Fibroblast of skin of left biceps (primary cell): Measurements from ENCODE around the gene EEF2K.

Experiments
- DNase-seq, 2 experiments: peaks; one replicate each; pipeline ENCODE4 v3.0.0-alpha.2; 2013; ENCODE audit warnings: low read depth in 2 of 2

EEF2K gene

DNA sequence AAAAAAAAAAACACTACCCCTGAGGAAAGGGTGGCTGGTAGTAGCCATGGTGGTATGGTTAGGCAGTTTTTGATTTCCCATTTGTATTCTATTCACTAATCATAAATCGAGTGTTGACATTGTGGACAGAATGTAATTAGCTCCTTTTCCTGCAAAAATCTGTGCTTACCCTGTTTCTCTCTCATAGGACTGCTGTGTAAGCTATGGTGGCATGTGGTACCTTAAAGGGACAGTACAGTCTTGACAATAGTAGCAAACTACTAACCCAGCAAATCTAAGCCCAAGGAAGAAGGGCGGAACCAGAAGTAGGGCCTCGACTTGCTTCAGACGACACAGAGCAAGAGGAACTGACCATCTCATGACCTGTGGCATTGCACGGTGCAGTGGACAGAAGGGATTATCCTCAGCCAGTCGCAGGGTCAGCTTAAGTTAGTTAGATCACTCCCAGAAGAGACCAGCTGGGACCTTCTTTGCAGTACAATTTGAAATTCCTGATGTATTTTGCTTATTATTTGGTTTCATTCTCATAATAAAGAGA is 127.4 kb downstream of the EEF2K start:
- no peak for DNase-seq

DNA sequence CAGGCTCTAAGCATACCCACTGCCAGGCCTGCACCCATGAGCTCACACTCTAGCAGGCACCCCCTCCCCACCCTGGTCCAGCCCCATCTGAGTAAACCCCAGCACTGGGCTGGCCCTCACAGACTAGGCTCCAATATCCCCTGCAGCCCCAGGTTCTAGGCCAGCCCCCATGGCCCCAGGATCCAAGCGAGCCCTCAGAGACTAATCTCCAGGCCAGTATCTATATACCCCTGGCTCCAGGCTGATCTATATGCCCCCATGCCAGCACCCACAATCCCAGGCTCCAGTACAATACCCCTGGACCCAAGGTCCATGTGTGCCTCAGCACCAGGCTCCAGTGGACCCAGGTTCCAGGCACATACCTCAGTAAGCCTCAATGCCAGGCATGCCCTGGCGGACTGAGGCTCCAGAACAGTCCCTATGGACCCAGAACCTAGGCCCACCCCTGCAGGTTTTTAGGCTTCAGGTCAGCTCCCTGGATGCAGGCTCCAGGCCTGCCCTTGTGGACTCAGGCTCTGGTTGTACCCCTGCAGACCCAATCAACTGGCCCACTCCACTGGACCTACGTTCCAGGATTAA is 129.7 kb downstream of the EEF2K start:
- DNase-seq = no peak

DNA sequence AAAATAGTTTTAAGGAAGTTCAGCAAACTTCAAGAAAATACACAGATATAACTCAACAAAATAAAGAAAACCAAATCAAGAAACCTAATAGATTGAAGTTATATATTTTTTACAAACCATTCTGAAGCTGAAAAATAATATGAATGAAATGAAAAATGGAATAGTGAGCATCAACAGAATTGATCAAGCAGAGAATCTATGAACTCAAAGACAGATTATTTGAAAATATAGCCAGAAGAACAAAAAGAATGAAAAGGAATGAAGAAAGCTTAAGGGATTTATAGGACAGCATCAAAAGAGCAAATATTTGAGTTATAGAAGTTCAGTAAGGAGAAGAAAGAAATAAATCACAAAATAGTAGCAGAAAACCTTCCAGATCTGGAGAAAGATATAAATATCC is 130.5 kb downstream of the EEF2K start:
- DNase-seq = no peak

DNA sequence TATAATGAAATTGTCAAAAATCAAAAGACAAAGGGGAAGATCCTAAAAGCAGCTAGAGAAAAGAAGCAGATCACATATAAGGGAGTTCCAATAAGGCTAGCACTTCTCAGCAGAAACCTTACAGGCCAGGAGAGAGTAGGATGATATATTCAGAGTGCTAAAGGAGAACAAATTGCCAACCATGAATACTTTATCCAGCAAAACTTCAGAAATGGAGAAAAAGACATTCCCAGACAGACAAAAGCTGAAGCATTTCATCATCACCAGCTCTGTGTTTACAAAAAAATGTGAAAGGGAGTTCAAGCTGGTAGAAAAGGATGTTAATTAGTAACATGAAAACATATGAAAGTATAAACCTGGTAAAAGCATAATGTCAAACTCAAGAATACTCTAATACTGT is 131.0 kb downstream of the EEF2K start:
- no peak for DNase-seq

DNA sequence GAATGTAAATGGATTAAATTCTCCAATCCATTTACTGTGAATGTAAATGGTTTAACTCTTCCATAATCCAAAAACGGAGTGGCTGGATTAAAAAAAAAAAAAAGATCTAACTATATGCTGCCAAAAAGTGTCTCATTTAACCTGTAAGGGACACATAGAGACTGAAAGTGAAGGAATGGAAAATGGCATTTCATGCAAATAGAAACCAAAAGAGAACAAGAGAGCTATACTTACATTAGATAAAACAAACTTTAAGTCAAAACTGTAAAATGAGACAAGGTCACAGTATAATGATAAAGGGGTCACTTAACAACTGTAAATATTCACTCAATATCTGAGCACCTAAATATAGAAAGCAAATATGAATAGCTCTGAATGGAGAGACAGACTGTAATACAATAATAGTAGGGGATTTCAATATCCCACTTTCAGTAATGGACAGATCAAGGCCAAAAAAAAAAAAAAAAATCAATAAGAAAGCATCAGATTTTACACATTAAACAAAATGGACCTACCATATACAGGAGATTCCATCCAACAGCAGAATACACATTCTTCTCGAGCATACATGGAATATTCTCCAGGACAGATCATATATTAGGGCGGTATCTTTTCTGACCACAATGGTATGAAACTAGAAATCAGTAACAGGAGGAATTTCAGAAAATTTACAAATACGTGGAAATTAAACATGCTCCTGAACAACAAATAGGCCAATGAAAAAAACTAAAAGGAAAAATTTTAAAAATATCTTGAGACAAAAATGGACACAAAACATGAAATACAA is 132.0 kb downstream of the EEF2K start:
- no peak for DNase-seq
